Measurements from ENCODE around the gene ADGRB3.

Gene ADGRB3

DNA sequence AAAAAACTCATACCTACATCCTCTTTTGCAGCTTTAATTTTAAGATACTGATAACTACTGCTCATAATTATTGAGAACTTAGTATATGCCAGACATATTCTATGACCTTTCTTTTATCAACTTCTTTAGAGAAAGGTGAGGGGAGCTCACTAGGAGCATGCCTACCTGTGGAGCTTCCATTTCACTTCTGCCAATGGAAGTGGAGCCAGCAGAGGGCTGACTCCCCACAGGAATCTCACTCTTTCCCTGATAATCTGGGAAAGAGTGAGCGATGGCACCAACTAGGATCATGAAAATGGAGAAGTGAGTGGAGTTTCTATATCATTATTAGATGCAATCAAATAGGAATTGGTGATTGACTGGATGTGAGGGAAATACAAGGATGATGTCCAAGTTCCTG, 676.8 kb downstream of the ADGRB3 start:
- in situ Hi-C loops (cut with MboI; ENCODE audit: low pct_unique_long_range_greater_than_20kb, low sequenced_read_pairs), result no loop called here
- no peak for DNase-seq

DNA sequence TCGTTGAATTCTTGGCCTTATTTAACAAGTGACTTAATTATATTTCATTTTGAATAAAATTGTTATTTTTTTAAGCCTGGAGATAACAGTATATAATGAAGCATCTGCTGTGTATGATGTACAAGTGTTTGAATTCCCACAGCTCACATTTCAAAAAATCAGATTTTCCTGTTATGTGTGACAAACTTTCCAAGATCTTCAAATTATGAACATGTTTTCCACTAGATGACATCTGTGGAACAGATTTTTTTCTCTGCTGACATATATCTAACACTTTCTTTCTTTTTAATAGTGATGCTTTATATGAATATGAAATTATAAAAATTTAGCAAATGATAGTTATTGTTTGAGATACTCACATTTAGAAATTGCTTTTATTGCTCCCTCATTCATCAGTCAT, 678.9 kb downstream of the ADGRB3 start:
- in situ Hi-C loops (cut with MboI; ENCODE audit: low pct_unique_long_range_greater_than_20kb, low sequenced_read_pairs), result no loop called here

DNA sequence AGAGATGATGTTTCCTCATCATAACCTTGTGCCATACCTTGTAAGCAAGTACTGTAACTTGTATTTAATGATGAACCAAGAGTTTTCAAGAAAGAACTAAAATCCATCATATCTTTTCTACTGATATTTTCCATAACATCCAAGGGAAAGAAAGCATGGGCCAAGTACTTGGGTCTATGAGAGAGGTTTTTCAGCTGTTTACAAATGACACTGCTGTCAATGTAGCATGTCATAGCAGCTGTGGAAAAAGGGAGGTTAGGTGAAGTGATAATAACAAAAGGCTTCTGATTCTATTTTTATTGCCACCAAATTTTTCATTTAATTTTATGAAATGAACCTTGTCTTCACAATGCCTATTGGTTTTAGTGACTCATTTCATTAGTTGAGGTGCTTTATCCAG, 679.4 kb downstream of the ADGRB3 start:
- in situ Hi-C loops (cut with MboI; ENCODE audit: low pct_unique_long_range_greater_than_20kb, low sequenced_read_pairs), result no loop called here
- no peak for DNase-seq

More for the DNA sequence above, 678.9 kb downstream of the ADGRB3 start:
- DNase-seq, result no peak

GRCh38 chr6:69331886-69332285, 696.8 kb downstream of the ADGRB3 start:
- DNase-seq, result no peak
- in situ Hi-C loops (cut with MboI; ENCODE audit: low pct_unique_long_range_greater_than_20kb, low sequenced_read_pairs), result no loop called here

- in situ Hi-C loops (cut with MboI; ENCODE audit: low pct_unique_long_range_greater_than_20kb, low sequenced_read_pairs), result no loop called here
- no peak for DNase-seq
Measured at GRCh38 chr6:69337311-69337710, 702.2 kb downstream of the ADGRB3 start.

GRCh38 chr6:69338431-69339162, 703.5 kb downstream of the ADGRB3 start:
- in situ Hi-C loops (cut with MboI; ENCODE audit: low pct_unique_long_range_greater_than_20kb, low sequenced_read_pairs), result no loop called here
- DNase-seq, result no peak

DNA sequence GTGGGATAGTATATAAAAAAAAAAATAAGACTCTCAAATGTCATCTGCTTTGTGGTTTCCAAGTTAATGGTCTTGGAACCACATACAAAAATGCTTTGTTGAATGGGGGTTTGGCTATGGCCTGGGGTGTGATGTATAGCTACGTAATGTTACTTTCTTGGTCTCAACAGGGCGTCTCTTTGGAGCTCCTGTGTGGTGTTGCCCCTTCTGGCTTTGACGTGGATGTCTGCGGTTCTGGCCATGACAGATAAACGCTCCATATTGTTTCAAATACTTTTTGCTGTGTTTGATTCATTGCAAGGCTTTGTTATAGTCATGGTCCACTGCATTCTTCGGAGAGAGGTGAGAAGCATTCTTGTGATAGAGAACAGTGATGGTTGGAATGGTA, 704.1 kb downstream of the ADGRB3 start:
- DNase-seq, result no peak
- in situ Hi-C loops (cut with MboI; ENCODE audit: low pct_unique_long_range_greater_than_20kb, low sequenced_read_pairs), result no loop called here

DNA sequence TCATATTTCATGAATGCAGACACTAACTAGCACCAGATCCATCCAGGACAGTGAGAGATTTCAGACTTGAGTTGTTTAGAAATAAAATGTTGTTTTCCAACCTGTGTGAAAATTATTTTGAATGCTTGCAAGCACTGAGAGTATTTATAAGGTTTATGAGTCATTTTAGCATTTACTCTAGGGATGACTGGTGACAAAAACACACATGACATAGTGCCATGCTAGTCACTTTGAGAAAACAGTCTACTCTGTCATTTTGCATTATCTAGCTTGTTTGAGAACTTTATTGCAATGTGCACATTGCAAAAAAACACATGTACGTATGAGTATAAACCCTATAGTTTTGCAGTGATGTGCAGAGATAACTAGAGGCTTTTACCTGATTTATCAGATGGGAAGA, 705.1 kb downstream of the ADGRB3 start:
- in situ Hi-C loops (cut with MboI; ENCODE audit: low pct_unique_long_range_greater_than_20kb, low sequenced_read_pairs), result no loop called here
- DNase-seq, result no peak

GRCh38 chr6:69343851-69344250, 708.8 kb downstream of the ADGRB3 start:
- no peak for DNase-seq
- in situ Hi-C loops (cut with MboI; ENCODE audit: low pct_unique_long_range_greater_than_20kb, low sequenced_read_pairs), result no loop called here

- in situ Hi-C loops (cut with MboI; ENCODE audit: low pct_unique_long_range_greater_than_20kb, low sequenced_read_pairs), result no loop called here
- DNase-seq, result no peak
Measured at GRCh38 chr6:69349771-69350170, 714.7 kb downstream of the ADGRB3 start.

DNA sequence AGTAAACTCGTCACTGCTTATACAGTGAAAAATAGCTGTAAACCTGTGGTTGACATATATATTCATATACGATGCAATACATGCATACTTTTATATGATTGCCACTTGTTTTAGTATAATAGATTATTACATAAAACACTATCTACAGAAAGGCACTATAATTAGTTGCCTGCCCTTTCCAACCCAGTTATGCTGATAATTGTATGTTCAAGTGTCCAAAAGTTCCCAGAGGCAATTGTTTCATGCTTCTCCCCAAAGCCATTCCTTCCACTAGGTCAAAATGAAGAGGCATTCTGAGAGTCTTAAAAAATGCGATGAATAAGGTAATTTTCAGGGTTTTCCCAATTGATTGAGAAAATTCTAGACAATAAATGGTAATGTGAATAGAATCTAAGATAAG, 727.1 kb downstream of the ADGRB3 start:
- no peak for DNase-seq
- in situ Hi-C loops (cut with MboI; ENCODE audit: low pct_unique_long_range_greater_than_20kb, low sequenced_read_pairs), result no loop called here

DNA sequence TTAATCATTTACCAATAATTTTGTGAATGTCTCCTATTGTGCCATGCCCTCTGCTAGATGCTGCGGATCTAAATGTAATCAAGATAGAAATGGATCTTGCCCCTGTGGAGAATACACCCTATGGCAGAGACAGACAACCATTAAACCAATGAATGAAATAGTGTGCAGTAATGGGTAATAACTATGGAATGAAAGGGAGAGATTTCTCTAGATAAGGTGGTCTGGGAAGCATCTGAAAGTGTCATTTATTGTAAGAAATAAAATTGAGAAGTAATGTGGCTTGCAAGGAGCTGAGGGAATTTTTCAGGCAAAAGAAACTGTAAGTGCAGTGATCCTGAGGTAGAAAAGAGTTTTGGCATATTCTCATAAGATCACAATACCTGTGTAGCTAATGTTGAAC, 731.7 kb downstream of the ADGRB3 start:
- in situ Hi-C loops (cut with MboI; ENCODE audit: low pct_unique_long_range_greater_than_20kb, low sequenced_read_pairs), result no loop called here
- no peak for DNase-seq

DNA sequence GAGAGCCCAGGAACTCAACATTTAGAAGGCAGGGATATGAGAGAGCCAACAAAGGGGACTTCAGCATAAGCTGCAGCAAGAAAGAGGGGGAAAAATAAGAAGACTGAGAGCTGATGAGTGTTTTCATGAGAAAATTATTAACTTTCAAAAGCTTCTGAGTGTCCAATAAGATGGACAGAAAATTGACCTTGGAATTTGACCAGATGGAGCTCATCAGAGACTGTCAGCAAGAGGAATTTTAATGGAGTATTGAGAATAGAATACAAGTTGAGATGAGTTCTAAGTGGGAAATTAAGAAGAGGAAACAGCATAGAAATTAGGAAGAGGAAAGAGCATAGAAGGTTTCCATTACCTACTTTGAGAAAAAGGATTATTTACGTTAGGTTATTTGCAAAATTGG, 733.5 kb downstream of the ADGRB3 start:
- no peak for DNase-seq
- in situ Hi-C loops (cut with MboI; ENCODE audit: low pct_unique_long_range_greater_than_20kb, low sequenced_read_pairs), result no loop called here

DNA sequence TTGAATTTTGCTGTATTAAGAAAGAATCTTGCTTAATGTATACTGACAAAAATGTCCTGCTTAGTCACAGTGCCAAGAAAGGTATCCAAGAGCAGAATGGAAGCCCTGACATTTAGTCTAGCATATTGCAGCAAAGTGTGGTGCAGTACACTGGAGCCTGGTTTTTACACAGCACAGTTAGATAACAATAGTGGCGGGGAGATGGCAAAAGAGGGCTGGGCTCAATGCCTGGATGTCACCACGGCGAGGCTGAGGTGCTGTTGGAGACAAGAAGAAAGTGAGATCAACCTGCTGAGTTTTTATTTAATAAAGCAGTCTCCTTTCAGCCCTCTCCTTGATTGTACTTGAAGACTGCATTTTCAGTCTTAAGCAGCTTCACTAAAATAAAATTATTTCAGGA, 735.7 kb downstream of the ADGRB3 start:
- in situ Hi-C loops (cut with MboI; ENCODE audit: low pct_unique_long_range_greater_than_20kb, low sequenced_read_pairs), result no loop called here
- DNase-seq, result no peak

DNA sequence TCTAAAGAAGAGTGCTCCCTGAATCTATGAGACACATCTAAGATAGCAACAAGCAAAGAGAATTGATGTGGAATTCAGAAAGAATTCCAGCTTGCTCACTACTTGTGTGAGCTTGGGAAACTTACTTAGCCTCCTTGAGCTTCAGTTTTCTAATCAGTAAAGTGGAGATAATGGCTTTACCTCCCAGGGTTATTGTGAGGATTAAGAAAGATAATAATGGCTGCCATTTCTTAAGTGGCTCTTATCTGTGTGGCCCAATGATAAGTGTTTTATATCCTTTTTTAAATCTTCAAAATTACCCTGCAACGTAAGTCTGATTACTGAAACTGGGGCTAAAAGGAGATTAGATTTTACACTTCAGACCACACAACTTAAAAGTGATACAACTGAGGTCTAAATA, 743.2 kb downstream of the ADGRB3 start:
- in situ Hi-C loops (cut with MboI; ENCODE audit: low pct_unique_long_range_greater_than_20kb, low sequenced_read_pairs), result no loop called here
- DNase-seq, result no peak

GRCh38 chr6:69379518-69379917, 744.4 kb downstream of the ADGRB3 start:
- in situ Hi-C loops (cut with MboI; ENCODE audit: low pct_unique_long_range_greater_than_20kb, low sequenced_read_pairs), result no loop called here
- no peak for DNase-seq

- in situ Hi-C loops (cut with MboI; ENCODE audit: low pct_unique_long_range_greater_than_20kb, low sequenced_read_pairs), result no loop called here
- no peak for DNase-seq
Measured at GRCh38 chr6:69383627-69384026, 748.5 kb downstream of the ADGRB3 start.

DNA sequence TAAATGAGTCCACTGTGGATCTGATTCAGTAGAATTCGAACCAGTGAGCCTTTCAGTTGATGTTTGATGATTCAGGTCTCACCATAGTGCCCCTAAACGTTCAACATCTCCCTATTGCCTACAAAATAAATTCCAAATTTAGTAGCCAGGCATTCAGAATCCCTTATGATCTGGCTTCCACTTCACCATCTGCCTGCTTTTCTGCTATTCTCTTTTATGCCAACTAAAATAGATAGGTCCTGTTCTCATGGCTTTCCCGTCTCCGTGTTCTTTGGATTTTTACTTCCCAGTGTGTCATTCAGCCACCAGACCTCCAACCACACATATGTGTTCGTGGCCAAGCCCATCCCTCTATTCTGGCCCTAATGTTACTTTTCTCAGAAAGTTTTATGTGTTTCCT, 751.3 kb downstream of the ADGRB3 start:
- no peak for DNase-seq
- in situ Hi-C loops (cut with MboI; ENCODE audit: low pct_unique_long_range_greater_than_20kb, low sequenced_read_pairs), result no loop called here

GRCh38 chr6:69390125-69390524, 755.0 kb downstream of the ADGRB3 start:
- in situ Hi-C loops (cut with MboI; ENCODE audit: low pct_unique_long_range_greater_than_20kb, low sequenced_read_pairs), result no loop called here
- DNase-seq, result peak; percentile 57

DNA sequence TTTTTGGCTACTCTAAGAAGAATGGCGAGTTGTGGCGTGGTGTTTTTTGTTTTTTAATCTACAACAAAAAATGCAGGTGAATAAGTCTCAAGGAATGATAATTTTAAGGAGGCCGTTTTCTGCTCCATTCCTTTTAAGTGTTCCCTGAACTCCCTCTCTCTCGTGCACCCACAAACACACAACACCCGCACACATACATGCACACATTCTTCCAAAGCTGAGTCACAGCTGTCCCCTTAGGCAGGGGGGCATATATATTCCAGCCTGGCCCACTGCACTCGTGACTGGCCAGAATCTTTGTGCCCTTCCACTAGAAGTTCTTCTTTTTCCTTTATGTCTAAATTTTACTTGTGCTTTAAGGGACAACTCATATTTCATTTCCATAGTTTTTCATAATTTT, 756.0 kb downstream of the ADGRB3 start:
- DNase-seq, result no peak
- in situ Hi-C loops (cut with MboI; ENCODE audit: low pct_unique_long_range_greater_than_20kb, low sequenced_read_pairs), result no loop called here

DNA sequence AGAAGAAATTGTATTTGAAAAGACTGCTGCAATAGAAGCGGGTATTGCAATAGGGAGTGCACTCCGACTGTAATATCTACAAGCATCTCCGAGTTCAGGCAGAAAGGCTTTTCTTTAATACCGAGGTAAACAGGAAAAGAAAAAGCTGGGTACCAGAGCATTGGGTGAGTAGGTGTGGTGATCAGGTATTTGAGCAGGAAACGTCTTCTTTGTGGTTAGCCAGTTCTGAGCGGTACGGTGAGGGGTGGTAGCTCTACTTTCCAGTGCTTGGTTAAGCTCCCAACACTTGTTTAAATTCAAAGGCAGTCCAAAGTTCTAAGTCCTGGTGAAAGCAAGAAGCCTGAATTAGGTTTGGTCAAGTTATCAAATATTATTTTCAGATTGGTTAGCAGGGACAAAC, 757.7 kb downstream of the ADGRB3 start:
- in situ Hi-C loops (cut with MboI; ENCODE audit: low pct_unique_long_range_greater_than_20kb, low sequenced_read_pairs), result no loop called here
- no peak for DNase-seq

DNA sequence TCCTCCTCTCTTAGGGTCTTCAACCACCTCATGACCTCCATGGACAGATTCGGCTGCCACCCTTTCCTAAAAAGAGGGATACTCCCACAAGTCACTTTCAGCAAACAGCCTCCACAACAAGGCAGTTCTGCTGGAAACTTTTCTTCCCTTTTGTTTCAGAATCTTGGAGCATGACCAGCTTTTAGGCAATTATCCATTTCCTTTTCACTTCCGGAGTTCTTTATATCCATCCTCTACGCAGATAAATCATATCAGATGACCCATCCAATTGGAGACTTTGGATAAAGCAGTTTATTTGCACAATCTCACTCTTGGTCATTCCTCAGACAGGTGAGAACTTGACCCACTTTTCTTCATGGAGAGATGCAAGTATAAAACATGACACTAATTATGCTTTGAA, 763.2 kb downstream of the ADGRB3 start:
- no peak for DNase-seq
- in situ Hi-C loops (cut with MboI; ENCODE audit: low pct_unique_long_range_greater_than_20kb, low sequenced_read_pairs), result no loop called here
